GM10847 (cell line): ENCODE results near the gene SASH3.

ENCODE experiments used
- POLR2A ChIP-seq: IDR thresholded peaks from 2 replicates; pipeline ENCODE4 v1.6.1; 2011; ENCODE audit not compliant: insufficient read length; ENCODE audit errors: extremely low read depth

Gene SASH3

DNA sequence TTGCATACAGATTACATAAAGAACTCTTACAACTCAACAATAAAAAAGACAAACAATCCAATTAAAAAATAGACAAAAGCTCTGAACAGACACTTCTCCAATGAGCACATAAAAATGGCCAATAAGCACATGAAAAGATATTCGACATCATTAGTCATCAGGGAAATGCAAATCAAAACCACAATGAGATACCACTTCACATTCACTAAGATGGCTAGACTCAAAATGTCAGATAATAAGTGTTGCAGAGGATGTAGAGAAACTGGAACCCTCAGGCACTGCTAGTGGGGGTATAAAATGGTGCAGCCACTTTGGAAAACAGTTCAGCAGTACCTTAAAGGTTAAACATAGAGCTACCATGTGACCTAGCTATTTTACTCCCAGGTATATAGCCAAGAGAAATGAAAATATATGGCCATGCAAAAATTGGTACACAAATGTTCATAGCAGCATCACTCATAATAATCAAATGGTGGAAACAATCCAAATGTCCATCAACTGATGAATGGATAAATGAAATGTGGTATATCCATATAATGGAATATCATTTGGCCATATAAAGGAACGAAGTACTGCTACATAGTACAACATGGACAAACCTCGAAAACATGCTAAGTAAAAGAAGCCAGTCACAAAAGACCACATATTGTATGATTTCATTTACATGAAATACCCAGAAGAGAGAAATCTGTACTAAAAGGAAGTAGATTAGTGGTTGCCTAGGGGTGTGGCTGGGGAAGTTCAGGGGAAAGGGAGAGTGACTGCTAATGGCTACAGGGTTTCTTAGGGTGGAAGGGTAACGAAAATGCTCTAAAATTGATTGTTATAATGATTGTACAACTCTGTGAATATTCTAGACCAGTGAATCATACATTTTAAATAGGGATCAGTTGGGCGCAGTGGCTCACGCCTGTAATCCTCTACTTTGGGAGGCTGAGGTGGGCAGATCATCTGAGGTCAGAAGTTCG lies 29.4 kb downstream of the SASH3 start:
- no peak for TF ChIP-seq POLR2A

GRCh38 chrX:129813662-129814368 lies 34.1 kb downstream of the SASH3 start:
- no peak for TF ChIP-seq POLR2A

- no peak for TF ChIP-seq POLR2A
These were observed 38.4 kb downstream of the SASH3 start for GRCh38 chrX:129818123-129818522.

DNA sequence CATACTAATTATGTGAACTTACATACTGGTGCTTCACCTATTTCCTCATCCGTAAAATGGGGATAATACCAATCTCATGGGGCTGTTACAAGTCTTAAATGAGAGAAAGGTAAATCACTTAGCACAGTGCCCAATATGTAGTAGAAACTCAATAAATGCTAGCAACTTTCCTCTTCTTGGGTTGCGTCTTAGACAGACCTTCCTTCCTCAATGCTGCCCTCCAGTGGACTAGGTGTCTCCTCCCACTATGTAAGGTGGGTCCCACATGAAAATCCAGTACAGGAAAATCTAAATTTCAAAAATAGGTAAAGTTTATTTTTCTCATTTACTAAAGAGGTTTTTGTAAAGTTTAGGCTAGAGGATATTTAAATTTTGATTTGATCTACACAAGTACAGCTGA lies 43.4 kb downstream of the SASH3 start:
- TF ChIP-seq POLR2A, result no peak

DNA sequence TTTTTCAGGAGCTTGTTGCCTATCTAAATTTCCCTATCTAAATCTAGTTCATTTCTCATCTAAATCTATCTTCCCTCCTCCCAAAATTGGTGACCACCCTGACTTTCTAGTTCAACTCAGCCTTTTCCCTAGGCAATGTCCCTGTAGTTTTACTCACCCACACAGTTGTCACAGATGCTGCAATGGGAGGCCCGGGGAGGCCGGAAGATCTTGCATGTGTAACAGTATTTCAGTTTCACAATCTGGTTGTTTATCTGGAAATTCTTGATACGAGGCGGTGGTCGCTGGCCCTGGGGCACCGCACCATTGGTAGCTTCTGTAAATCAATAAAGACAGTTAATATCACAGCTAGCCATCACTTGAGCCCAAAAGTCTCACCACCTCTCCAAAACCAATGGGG lies 43.8 kb downstream of the SASH3 start:
- TF ChIP-seq POLR2A, result no peak

- TF ChIP-seq POLR2A, result no peak
These were observed 44.9 kb downstream of the SASH3 start for GRCh38 chrX:129824620-129825019.

DNA sequence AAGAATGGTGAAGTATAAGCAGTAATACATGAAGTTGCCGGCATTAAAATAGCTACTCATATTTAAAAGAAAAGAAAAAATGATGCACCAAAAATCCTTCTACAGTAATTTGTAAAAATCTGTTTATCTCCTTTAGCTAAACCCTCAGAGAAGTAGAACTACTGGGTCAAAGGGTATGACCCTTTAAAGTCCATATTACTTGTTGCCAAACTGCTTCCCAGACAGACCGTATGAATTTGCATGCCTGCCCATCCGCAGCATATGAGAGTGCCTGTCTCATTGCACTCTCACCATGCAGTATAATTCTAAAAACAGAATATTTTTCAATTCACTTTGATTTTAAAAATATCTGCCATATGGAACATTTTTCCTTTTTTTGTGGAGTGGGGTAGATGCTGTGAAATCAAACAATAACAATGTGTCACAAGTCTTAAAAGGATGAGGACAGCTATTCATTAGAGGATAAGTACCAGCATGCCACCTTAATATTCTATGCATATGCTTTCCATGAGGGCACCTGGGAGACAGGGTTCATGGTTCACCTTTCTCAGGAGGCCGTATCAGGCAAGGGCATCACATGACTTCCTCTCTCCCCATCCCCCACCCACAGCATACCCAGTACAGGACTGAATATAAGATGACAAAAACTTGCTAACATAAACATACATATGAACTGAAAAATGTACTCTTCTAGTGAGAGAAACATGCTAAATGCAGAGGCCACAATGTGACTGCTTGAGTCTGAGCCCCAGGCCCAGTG lies 46.2 kb downstream of the SASH3 start:
- TF ChIP-seq POLR2A, result no peak

DNA sequence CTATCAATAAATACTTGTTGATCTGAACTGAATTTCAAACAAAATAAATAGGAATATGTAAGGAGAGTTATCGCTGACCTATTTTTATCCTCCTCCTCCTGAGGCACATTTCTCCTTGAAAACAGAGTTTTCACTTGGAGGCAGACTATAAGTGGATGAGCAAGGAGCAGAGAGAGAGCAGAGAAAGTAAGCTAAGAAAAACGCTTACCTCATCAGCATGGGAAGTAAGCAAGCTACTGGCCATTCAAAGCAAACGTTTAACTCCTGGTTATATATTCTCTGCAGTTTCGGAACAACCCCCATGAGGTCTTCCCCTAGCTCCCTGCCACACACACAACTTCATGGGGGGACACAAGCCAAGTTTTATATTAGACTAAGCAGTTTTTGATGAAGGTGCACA lies 50.7 kb downstream of the SASH3 start:
- TF ChIP-seq POLR2A, result no peak

- TF ChIP-seq POLR2A, result no peak
These were observed 51.5 kb downstream of the SASH3 start for GRCh38 chrX:129831091-129831885.

GRCh38 chrX:129833153-129833990 lies 53.6 kb downstream of the SASH3 start:
- TF ChIP-seq POLR2A, result no peak

DNA sequence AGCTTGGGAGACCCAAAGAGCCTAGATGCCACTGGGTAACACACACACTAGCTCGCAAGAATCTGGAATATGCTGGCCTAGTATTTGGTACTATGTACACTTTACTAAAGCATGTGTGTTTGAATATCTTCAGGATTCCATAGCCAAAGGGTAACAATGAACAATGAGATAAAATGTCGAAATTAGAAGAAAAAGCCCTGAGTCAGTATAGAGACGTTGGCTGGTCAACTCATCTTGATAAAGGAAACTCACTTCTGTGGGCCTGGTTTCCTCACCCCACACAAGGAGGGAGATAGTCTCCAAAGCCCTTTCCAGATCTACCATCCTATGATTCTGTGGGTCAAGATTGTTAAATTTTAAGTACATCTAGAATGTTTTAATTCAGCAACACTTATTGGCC lies 57.1 kb downstream of the SASH3 start:
- no peak for TF ChIP-seq POLR2A

GRCh38 chrX:129840344-129840743 lies 60.6 kb downstream of the SASH3 start:
- no peak for TF ChIP-seq POLR2A

GRCh38 chrX:129842510-129843208 lies 62.9 kb downstream of the SASH3 start:
- TF ChIP-seq POLR2A, result no peak

- TF ChIP-seq POLR2A, result no peak
These were observed 63.4 kb downstream of the SASH3 start for GRCh38 chrX:129843209-129843458.
